ENCODE measurements around the gene MVB12B. TPM values are rescaled to one million over a fixed set of nuclear protein-coding genes. Genes with fewer than 3 reads are reported as not detected.

Gene MVB12B
- total RNA-seq, 1 experiment from 2014 or later = 4.5 TPM

- BruUV-seq (replicated peaks) = no TSS peak
- intact Hi-C loops (cut with micrococcal nuclease; ENCODE audit: unreplicated experiment) = loop anchor here (5.0 kb wide), 2 partner anchors 175 to 190 kb away; no protein-coding TSS in a partner anchor
- H3K27ac Mint-ChIP-seq (ENCODE audit: unreplicated experiment) = no peak overlapping the region
- H3K4me3 Mint-ChIP-seq (ENCODE audit: low read depth, unreplicated experiment) = no peak overlapping the region
- no peaks in the 10 kb centered on the region for H3K27me3 Mint-ChIP-seq (ENCODE audit: unreplicated experiment)
- TF ChIP-seq CTCF (IDR thresholded peaks at IDR 0.05; ENCODE audit: unreplicated experiment) = no peak
- H3K9me3 Mint-ChIP-seq (ENCODE audit: low read depth, unreplicated experiment) = no peaks in the 10 kb centered on the region
- H3K4me1 Mint-ChIP-seq (ENCODE audit: low read depth, unreplicated experiment) = no peaks in the 10 kb centered on the region
- CTCF ChIA-PET = no interaction called here
- H3K36me3 Mint-ChIP-seq (ENCODE audit: insufficient read depth, unreplicated experiment) = no peaks in the 10 kb centered on the region
- no peak for DNase-seq
Observed at GRCh38 chr9:126491949-126492348, 165.3 kb downstream of the MVB12B start.

- H3K4me3 Mint-ChIP-seq (ENCODE audit: low read depth, unreplicated experiment) = no peak overlapping the region
- H3K27me3 Mint-ChIP-seq (ENCODE audit: unreplicated experiment) = no peaks in the 10 kb centered on the region
- intact Hi-C loops (cut with micrococcal nuclease; ENCODE audit: unreplicated experiment) = loop anchor here (5.0 kb wide), 2 partner anchors 177 to 192 kb away; no protein-coding TSS in a partner anchor
- TF ChIP-seq CTCF (IDR thresholded peaks at IDR 0.05; ENCODE audit: unreplicated experiment) = no peak
- CTCF ChIA-PET = no interaction called here
- no TSS peak for BruUV-seq (replicated peaks)
- H3K9me3 Mint-ChIP-seq (ENCODE audit: low read depth, unreplicated experiment) = no peaks in the 10 kb centered on the region
- DNase-seq = no peak
- H3K36me3 Mint-ChIP-seq (ENCODE audit: insufficient read depth, unreplicated experiment) = no peaks in the 10 kb centered on the region
- no peaks in the 10 kb centered on the region for H3K4me1 Mint-ChIP-seq (ENCODE audit: low read depth, unreplicated experiment)
- no peak overlapping the region for H3K27ac Mint-ChIP-seq (ENCODE audit: unreplicated experiment)
Observed at GRCh38 chr9:126494264-126494663, 167.6 kb downstream of the MVB12B start.

- Mint-ChIP-seq H3K4me1 (ENCODE audit: low read depth, unreplicated experiment) (no peaks in the 10 kb centered on the region), H3K4me3 (ENCODE audit: low read depth, unreplicated experiment) (no peak overlapping the region), H3K27me3 (ENCODE audit: unreplicated experiment) (peaks cover under 1% of the 10 kb centered on the region), H3K9me3 (ENCODE audit: low read depth, unreplicated experiment) (no peaks in the 10 kb centered on the region), H3K27ac (ENCODE audit: unreplicated experiment) (no peak overlapping the region), H3K36me3 (ENCODE audit: insufficient read depth, unreplicated experiment) (no peaks in the 10 kb centered on the region)
- no TSS peak for BruUV-seq (replicated peaks)
- TF ChIP-seq CTCF (IDR thresholded peaks at IDR 0.05; ENCODE audit: unreplicated experiment) = no peak
- CTCF ChIA-PET = no interaction called here
- intact Hi-C loops (cut with micrococcal nuclease; ENCODE audit: unreplicated experiment) = loop anchor here (5.0 kb wide), 3 partner anchors 177 to 288 kb away; no protein-coding TSS in a partner anchor
- no peak for DNase-seq
Observed at GRCh38 chr9:126494746-126495145, 168.1 kb downstream of the MVB12B start.

- Mint-ChIP-seq H3K4me3 (ENCODE audit: low read depth, unreplicated experiment) (no peak overlapping the region), H3K36me3 (ENCODE audit: insufficient read depth, unreplicated experiment) (no peaks in the 10 kb centered on the region), H3K27ac (ENCODE audit: unreplicated experiment) (no peak overlapping the region), H3K4me1 (ENCODE audit: low read depth, unreplicated experiment) (no peaks in the 10 kb centered on the region), H3K9me3 (ENCODE audit: low read depth, unreplicated experiment) (no peaks in the 10 kb centered on the region), H3K27me3 (ENCODE audit: unreplicated experiment) (peaks cover 9% of the 10 kb centered on the region)
- BruUV-seq (replicated peaks) = no TSS peak
- CTCF ChIA-PET = no interaction called here
- no peak for TF ChIP-seq CTCF (IDR thresholded peaks at IDR 0.05; ENCODE audit: unreplicated experiment)
- no peak for DNase-seq
- intact Hi-C loops (cut with micrococcal nuclease; ENCODE audit: unreplicated experiment) = loop anchor here (5.0 kb wide), 1 partner anchor 287 kb away; no protein-coding TSS in a partner anchor
Observed at GRCh38 chr9:126495411-126496180, 169.0 kb downstream of the MVB12B start.
